Bronchial epithelial cell (primary cell): ENCODE measurements around the gene PRKG2. TPM values are rescaled to one million over a fixed set of nuclear protein-coding genes. Genes with fewer than 3 reads are reported as not detected.

Source experiments
- DNase-seq: peaks from one replicate; pipeline ENCODE4 v3.0.0-alpha.2; 2010; ENCODE audit warnings: low read depth
- FAIRE-seq: peaks from 2 replicates; lab custom pipeline; 2011; peaks lifted over from hg19 to GRCh38; lab: Jason Lieb, UNC
- H3K27me3 ChIP-seq: 2 replicates; pipeline ENCODE4 v1.5.1; 2011; ENCODE audit warnings: low read length; ENCODE audit not compliant: control insufficient read depth, insufficient read depth
- H3K36me3 ChIP-seq: 2 replicates; pipeline ENCODE4 v1.5.1; 2011; ENCODE audit warnings: low read length; ENCODE audit not compliant: control insufficient read depth, insufficient read depth
- H3K4me3 ChIP-seq: 2 replicates; pipeline ENCODE4 v1.5.1; 2011; ENCODE audit warnings: mild to moderate bottlenecking, low read depth, low read length, control low read depth
- total RNA-seq: library from RNA; depleted of rRNA; stranded (reverse); fragments of >200 nt; gene quantifications from 2 replicates; pipeline ENCODE4 v1.2.1, GENCODE V29; 2014
- TF ChIP-seq, protein P1 (sequence below): IDR thresholded peaks from 2 replicates; pipeline ENCODE4 v1.5.1; 2011; ENCODE audit warnings: mild to moderate bottlenecking, moderate library complexity, low read length, control low read depth, inconsistent platforms; ENCODE audit not compliant: insufficient read depth, severe bottlenecking

Gene PRKG2, protein sequence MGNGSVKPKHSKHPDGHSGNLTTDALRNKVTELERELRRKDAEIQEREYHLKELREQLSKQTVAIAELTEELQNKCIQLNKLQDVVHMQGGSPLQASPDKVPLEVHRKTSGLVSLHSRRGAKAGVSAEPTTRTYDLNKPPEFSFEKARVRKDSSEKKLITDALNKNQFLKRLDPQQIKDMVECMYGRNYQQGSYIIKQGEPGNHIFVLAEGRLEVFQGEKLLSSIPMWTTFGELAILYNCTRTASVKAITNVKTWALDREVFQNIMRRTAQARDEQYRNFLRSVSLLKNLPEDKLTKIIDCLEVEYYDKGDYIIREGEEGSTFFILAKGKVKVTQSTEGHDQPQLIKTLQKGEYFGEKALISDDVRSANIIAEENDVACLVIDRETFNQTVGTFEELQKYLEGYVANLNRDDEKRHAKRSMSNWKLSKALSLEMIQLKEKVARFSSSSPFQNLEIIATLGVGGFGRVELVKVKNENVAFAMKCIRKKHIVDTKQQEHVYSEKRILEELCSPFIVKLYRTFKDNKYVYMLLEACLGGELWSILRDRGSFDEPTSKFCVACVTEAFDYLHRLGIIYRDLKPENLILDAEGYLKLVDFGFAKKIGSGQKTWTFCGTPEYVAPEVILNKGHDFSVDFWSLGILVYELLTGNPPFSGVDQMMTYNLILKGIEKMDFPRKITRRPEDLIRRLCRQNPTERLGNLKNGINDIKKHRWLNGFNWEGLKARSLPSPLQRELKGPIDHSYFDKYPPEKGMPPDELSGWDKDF
- total RNA-seq = 5.3 and 7.0 TPM in 2 replicates

DNA sequence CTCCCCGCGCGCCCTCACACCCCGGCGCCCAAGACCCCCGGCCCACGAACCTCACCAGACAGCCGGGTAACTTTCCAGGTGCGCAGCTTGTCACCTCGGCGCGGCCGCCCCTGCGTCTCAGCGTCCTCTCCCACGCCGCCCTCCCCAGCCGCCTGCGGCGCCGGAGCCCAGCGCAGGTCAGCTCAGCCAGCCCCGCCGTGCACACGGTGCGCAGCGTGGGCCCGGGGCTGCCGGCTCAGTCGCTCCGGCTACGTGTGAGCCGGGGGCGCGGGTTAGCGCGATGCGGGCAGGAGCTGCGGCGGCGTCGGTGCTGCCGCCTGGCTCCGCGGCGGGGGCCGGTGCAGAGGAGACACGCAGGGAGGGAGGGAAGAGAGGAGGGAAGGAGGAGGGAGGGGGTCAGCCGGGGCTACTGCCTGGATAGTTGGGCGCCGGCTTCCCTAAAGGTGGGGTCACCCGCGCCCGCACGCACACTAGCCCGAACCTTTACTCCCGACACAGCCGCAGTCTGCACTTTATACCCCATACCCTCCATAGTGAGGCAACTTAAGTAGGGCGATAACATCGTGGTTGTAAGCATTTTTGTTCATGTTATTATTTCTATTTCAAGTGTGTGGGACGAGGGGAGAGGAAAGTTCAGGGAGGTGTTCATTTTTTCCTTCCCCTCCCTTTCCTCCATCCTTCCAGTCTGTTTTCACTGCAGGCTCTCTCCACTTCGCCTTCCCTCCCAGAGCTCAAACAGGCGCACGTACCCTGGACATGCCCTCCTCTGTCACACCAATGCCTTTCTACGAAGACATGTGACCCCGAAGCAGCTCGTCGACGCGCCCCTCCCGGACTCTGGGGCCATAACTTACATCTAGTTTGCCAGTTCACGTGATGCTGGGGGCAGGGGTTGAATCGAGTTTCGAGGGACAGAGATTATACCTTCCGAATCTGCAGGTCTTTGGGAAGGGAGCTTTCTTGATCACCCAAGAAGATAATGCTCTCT is at the start of gene PRKG2:
Gene PRKG2, minus strand, starts transcription at position 342 of the 988 bp plus-strand sequence. CDS start 10,175 bp downstream, outside the sequence.
- no peaks in the 10 kb centered on the region for H3K36me3 ChIP-seq
- peaks cover 19% of the 10 kb centered on the region for H3K27me3 ChIP-seq
- DNase-seq (no peak), FAIRE-seq (no peak)
- TF ChIP-seq, protein P1, sequence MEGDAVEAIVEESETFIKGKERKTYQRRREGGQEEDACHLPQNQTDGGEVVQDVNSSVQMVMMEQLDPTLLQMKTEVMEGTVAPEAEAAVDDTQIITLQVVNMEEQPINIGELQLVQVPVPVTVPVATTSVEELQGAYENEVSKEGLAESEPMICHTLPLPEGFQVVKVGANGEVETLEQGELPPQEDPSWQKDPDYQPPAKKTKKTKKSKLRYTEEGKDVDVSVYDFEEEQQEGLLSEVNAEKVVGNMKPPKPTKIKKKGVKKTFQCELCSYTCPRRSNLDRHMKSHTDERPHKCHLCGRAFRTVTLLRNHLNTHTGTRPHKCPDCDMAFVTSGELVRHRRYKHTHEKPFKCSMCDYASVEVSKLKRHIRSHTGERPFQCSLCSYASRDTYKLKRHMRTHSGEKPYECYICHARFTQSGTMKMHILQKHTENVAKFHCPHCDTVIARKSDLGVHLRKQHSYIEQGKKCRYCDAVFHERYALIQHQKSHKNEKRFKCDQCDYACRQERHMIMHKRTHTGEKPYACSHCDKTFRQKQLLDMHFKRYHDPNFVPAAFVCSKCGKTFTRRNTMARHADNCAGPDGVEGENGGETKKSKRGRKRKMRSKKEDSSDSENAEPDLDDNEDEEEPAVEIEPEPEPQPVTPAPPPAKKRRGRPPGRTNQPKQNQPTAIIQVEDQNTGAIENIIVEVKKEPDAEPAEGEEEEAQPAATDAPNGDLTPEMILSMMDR = no peak
- H3K4me3 ChIP-seq = peak within 1 kb of the TSS; percentile 45

GRCh38 chr4:81260443-81261101 is 45.5 kb upstream of the PRKG2 start:
- Histone ChIP-seq H3K36me3 (no peaks in the 10 kb centered on the region), H3K4me3 (no peak overlapping the region), H3K27me3 (no peaks in the 10 kb centered on the region)
- FAIRE-seq (no peak), DNase-seq (no peak)
- TF ChIP-seq, protein P1 = peak; percentile 49

- H3K36me3 ChIP-seq = no peaks in the 10 kb centered on the region
- DNase-seq (no peak), FAIRE-seq (no peak)
- H3K27me3 ChIP-seq = no peaks in the 10 kb centered on the region
- no peak overlapping the region for H3K4me3 ChIP-seq
- TF ChIP-seq, protein P1 = no peak
Observed at GRCh38 chr4:81258841-81259550, 44.0 kb upstream of the PRKG2 start.

- no peak for FAIRE-seq
- no peaks in the 10 kb centered on the region for H3K27me3 ChIP-seq
- H3K36me3 ChIP-seq = no peaks in the 10 kb centered on the region
- no peak overlapping the region for H3K4me3 ChIP-seq
- DNase-seq = no peak
- TF ChIP-seq, protein P1 = no peak
Observed at GRCh38 chr4:81257816-81258215, 42.8 kb upstream of the PRKG2 start.
